Stimulated activated CD8-positive, alpha-beta memory T cell treated with anti-CD3 and anti-CD28 coated beads, Interleukin-12 subunit alpha, Interleukin-12 subunit beta, amount 100 ng/mL, for 1 hour (primary cell): ENCODE measurements around the gene BSN.

Source experiments
- DNase-seq: peaks from one replicate; pipeline ENCODE4 v3.0.0-alpha.2; 2020; ENCODE audit warnings: low read depth

The BSN gene

DNA sequence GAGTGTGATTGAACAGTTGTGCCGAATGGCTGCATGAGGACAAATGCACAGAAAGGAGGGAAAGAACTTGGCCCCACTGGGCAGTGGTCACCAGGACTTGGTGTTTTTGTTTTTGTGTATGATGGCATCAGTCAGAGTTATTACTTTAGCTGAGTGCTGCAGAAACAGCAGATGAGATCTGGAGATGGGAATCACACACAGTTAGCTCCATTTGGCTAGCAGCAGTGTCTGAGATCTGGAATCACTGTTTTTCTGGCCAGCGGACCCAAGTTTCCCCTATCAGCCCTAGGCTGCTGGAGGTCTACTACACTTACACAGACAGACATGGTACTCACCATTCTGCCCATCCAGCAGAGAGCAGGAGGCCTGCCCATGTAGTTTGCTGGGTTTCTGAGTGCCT is 74.0 kb downstream of the BSN start:
- no peak for DNase-seq

DNA sequence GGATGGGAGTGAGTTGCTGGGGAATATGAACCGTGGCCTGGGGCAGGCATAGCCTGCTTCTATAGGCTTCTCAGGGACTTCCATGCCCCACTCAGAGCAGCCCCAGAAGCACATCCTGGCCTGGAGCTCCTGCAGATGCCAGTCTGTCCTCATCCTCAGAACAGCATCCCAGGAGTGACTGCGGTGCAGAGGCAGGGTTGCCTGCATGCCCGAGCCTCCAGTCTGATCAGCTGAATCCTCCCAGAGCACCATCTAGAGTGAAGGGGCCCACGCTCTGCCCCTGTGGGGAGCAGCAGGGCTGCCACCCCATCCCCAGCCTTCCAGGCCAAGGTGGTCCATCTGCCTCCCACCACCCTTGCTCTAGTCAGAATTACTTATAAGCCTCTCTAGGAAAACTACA is 75.2 kb downstream of the BSN start:
- no peak for DNase-seq

DNA sequence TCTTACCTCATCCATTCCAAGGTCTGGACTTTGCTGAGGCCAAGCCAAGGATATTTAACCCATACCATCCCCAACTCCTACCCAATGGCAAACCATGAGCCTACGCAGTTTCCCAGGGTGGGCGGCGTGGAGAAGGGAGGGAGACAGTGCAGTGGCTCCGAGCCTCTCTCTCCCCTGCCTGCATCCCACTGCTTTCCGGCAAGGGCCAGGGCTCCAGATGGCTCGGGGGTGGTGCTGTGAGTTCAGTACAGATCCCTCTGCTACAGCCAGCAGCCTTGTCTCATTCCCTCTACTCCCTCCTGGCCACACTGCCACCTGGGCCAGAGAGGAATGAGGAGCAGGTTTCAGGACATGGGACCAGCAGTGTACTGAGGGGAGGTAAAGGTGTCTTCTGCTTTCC is 75.6 kb downstream of the BSN start:
- DNase-seq = no peak

DNA sequence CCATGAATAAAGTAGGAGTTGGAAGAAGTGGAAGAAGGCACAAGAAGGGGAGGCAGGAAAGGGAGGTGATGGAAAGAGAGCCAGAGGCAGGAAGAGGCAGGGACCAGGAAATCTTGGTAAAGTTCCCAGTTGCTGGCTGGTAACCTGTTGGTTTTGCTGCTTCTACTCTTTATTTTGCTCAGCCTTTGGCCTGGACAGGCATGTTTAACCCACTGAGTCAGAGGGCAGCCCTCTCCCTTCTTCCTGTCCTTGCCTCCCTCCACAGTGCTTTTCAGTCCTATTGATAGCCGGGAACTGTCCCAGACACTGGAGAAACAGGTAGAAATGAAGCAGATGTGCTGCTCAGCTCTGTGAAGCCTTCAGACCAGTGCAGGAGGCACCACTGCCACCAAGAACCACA is 76.5 kb downstream of the BSN start:
- DNase-seq = no peak

DNA sequence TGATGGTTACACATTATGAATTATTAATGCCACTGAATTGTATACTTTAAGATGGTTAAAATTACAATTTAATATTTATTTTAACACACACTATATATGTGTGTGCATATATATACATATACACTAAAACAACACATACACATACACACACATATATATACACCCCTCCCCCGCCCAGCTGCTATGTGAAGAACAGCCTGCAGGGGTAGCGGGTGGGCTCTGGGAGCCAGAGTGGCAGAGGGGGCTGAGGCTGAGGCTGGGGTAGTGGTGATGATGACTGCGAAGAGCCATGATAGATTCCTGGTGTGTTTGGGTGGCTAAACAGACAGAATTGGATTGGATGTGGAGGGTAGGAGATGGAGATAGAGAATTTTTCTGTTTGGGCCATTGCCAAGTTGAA is 80.5 kb downstream of the BSN start:
- no peak for DNase-seq

GRCh38 chr3:49636883-49637609 is 82.8 kb downstream of the BSN start:
- DNase-seq = no peak

DNA sequence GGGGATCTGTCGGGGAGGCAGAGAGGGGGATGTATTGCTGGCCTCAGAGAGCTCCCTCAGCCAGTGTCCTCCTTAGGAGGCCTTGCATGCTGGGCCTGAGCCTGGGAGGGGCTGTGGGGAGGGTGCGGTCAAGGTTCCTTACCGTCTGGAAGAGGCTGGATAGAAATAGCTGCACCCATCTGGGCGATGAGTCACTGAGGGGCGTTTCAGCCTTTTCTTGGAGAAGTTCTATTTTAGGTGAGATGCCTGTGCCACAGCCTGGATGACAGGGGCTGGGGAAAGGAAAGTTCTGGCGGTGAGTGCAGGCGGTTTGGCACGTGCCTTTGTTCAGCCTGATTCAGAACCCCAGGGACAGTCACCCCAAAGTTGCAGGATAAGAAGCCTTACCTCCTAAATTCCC is 84.2 kb downstream of the BSN start:
- no peak for DNase-seq

DNA sequence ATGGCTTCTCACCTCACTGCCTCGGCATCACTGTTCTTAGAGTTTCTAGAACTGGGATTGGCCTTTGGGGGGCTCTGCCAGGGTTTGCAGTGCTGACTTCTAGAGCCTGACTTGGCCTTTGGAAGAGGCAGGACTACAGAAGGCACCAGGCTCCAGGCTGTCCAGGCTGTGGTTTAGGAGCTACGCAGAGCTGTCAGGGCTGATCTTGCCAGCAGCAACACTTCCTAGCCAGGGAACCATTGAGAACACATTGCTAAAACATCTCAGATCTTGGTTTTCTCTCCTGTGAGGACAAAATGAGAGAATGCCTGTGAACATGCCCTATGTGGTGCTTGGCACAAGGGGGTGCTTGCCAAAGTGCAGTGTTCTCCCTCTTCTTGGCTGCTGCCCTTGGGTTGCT is 85.3 kb downstream of the BSN start:
- DNase-seq = no peak

- DNase-seq = no peak
Observed at GRCh38 chr3:49641292-49641691, 87.0 kb downstream of the BSN start.

DNA sequence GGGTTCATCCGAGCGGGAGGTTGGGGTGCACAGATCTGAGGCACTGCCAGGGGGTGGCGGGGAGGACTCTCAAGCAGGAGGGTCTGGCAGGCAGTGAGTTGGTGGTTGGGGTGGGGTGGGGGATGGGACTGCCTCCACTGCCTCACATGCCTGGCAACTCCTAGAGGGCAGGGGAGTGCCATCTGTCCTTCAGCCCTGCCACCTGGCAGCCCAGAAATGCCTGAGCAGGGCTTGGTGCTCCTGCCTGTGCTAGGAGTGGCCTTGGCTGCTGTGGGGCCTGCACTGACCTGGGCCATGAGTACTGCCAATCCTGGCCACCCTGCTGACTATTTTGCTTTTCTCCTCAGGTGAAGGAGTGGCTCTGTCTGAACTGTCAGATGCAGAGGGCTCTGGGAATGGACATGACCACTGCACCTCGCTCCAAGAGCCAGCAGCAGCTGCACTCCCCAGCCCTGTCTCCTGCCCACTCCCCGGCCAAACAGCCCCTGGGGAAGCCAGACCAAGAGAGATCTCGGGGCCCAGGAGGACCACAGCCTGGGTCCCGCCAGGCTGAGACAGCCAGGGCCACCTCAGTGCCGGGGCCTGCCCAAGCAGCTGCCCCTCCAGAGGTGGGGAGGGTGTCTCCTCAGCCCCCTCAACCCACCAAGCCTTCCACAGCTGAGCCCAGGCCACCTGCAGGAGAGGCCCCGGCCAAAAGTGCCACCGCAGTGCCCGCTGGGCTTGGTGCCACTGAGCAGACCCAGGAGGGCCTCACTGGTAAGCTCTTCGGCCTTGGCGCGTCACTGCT is 87.8 kb downstream of the BSN start:
- DNase-seq = no peak

- DNase-seq = no peak
Observed at GRCh38 chr3:49642708-49643145, 88.5 kb downstream of the BSN start.

GRCh38 chr3:49644684-49645083 is 90.4 kb downstream of the BSN start:
- DNase-seq = no peak

DNA sequence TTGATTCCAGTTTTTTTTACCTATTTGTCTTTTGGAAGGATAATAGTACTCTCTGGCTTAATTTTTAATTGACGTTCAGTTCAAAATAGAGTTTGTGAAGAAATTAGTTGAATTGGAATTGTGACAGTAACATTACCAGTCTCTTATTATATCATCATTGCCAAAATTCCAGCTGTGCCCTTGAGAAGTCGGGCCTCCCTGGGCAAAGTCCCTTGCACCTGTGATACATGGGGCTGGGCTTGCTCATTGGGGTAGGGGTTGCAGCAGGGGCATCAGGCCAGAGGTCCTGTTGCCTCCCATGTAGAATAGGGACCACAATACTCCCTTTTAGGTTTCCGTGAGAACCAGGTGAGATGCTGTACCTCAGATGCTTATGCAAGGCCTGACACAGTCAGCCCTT is 92.0 kb downstream of the BSN start:
- DNase-seq = no peak

DNA sequence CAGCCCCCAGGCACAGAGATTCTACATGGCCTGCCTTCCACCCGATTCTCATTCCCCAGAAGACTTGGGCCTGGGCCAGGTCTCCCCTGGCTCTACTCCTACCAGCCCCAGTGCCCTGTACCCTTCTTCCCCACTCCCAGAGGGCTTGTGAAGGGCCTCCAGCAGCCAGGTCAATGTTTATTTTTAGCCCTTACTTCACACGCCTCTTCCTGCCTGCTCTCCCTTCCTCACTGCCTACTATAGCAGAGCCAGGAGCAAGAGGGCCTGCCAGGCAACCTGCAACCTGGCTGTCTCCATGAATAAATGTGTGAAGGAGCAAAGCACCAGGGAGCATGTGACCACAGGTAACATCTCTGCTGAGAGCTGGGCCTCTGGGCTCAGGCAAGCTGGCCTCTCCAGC is 93.5 kb downstream of the BSN start:
- DNase-seq = no peak

GRCh38 chr3:49648354-49649019 is 94.2 kb downstream of the BSN start:
- DNase-seq = no peak

DNA sequence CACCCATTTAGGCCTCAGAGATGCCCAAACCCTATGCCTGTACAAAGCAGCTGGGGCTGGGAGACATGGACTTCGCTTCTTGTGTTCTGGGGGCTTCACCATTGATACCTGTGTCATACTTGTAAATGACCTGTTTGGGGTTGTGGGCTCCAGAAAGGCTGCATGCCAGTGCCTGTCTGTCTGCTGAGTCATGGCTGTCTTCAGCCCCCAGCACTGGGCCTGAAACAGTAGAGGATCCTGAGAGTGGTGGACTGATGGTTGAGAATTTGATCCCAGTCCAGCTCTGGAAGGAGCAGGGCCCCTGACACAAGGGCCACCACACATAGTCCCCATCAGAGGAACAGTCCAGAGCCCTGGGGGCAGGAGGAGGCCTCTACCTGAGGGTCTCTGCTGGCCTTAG is 95.3 kb downstream of the BSN start:
- no peak for DNase-seq

GRCh38 chr3:49650177-49650576 is 95.9 kb downstream of the BSN start:
- no peak for DNase-seq

DNA sequence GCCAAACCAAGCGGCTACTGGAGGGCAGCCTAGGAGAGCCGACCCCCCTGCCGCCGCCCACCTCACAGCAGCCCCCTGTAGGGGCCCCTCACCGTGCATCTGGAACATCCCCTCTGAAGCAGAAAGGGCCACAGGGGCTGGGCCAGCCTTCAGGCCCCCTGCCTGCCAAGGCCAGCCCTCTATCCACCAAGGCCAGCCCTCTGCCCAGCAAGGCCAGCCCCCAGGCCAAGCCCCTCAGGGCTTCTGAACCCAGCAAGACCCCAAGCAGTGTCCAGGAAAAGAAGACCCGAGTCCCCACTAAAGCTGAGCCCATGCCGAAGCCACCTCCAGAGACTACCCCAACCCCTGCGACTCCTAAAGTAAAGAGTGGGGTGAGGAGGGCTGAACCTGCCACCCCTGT is 96.4 kb downstream of the BSN start:
- DNase-seq = no peak

DNA sequence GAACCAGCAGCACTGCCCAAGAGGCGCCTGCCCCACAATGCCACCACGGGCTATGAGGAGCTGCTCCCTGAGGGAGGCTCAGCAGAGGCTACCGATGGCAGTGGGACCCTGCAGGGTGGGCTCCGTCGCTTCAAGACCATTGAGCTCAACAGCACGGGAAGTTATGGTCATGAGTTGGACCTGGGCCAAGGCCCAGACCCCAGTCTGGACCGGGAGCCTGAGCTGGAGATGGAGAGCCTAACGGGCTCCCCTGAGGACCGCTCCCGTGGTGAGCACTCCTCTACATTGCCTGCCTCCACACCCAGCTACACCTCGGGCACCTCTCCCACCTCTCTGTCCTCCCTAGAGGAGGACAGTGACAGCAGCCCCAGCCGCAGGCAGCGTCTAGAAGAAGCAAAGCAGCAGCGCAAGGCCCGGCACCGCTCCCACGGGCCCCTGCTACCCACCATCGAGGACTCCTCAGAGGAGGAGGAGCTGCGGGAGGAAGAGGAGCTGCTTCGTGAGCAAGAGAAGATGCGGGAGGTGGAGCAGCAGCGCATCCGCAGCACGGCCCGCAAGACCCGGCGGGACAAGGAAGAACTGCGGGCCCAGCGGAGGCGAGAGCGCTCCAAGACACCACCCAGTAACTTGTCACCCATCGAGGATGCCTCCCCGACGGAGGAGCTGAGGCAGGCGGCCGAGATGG is 98.1 kb downstream of the BSN start:
- DNase-seq = no peak

DNA sequence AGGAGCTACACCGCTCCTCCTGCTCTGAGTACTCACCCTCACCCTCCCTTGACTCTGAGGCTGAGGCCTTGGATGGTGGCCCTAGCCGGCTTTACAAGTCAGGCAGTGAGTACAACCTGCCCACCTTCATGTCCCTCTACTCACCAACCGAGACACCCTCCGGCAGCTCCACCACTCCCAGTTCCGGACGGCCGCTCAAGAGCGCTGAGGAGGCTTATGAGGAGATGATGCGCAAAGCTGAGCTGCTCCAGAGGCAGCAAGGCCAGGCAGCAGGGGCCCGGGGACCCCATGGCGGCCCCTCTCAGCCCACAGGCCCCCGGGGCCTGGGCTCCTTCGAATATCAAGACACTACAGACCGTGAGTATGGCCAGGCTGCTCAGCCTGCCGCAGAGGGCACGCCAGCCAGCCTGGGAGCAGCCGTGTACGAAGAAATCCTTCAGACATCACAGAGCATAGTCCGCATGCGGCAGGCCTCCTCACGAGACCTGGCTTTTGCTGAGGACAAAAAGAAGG is 98.7 kb downstream of the BSN start:
- DNase-seq = no peak

- no peak for DNase-seq
Observed at GRCh38 chr3:49653621-49654020, 99.3 kb downstream of the BSN start.

- no peak for DNase-seq
Observed at GRCh38 chr3:49654176-49654825, 100.0 kb downstream of the BSN start.
